Trophoblast cell (in vitro differentiated cells and primary cell): Measurements from ENCODE around the gene PTPRN2.

ENCODE experiments used
- DNase-seq, 2 donors: peaks; one replicate each; pipeline ENCODE4 v3.0.0-alpha.2; 2016
- H2AFZ ChIP-seq: 2 replicates; pipeline ENCODE4 v1.6.1; 2013; ENCODE audit warnings: low read length, moderate library complexity, mild to moderate bottlenecking; ENCODE audit not compliant: insufficient read depth, poor library complexity
- H2AK5ac ChIP-seq: 2 replicates; pipeline ENCODE4 v1.6.1; 2013; ENCODE audit warnings: mild to moderate bottlenecking, low read length
- H2BK120ac ChIP-seq: 2 replicates; pipeline ENCODE4 v1.6.1; 2013; ENCODE audit warnings: low read length, mild to moderate bottlenecking, moderate library complexity; ENCODE audit not compliant: insufficient read depth, poor library complexity
- H2BK12ac ChIP-seq: 2 replicates; pipeline ENCODE4 v1.6.1; 2013; ENCODE audit warnings: mild to moderate bottlenecking, low read length, moderate library complexity
- H2BK5ac ChIP-seq: 2 replicates; pipeline ENCODE4 v1.6.1; 2013; ENCODE audit warnings: low read length, low read depth, moderate library complexity, mild to moderate bottlenecking; ENCODE audit not compliant: poor library complexity
- H3K14ac ChIP-seq: 2 replicates; pipeline ENCODE4 v1.6.1; 2013; ENCODE audit warnings: mild to moderate bottlenecking, low read length
- H3K18ac ChIP-seq: 2 replicates; pipeline ENCODE4 v1.6.1; 2013; ENCODE audit warnings: mild to moderate bottlenecking, low read length
- H3K23ac ChIP-seq: 2 replicates; pipeline ENCODE4 v1.6.1; 2013; ENCODE audit warnings: low read length
- H3K27ac ChIP-seq: 2 replicates; pipeline ENCODE4 v1.5.1; 2013; ENCODE audit warnings: low read depth, mild to moderate bottlenecking, inconsistent platforms, low read length, moderate library complexity
- H3K27me3 ChIP-seq: 2 replicates; pipeline ENCODE4 v1.6.1; 2013; ENCODE audit warnings: inconsistent platforms, mild to moderate bottlenecking, low read length, moderate library complexity; ENCODE audit not compliant: insufficient read depth
- H3K36me3 ChIP-seq, 2 experiments: 1 replicate in 1 of 2; 2 replicates in 1 of 2; pipeline ENCODE4 v1.6.1; 2013; ENCODE audit warnings: low read length in 2 of 2, mild to moderate bottlenecking in 2 of 2, moderate library complexity in 1 of 2; ENCODE audit not compliant: insufficient read depth in 2 of 2, control insufficient read depth in 1 of 2
- H3K4ac ChIP-seq: 2 replicates; pipeline ENCODE4 v1.6.1; 2013; ENCODE audit warnings: low read depth, mild to moderate bottlenecking, low read length, moderate library complexity
- H3K4me1 ChIP-seq, 2 experiments: 1 replicate in 1 of 2; 2 replicates in 1 of 2; pipeline ENCODE4 v1.6.1; 2013; ENCODE audit warnings: low read length in 2 of 2, mild to moderate bottlenecking in 2 of 2, moderate library complexity in 1 of 2; ENCODE audit not compliant: insufficient read depth in 2 of 2, control insufficient read depth in 1 of 2
- H3K4me2 ChIP-seq: 2 replicates; pipeline ENCODE4 v1.6.1; 2013; ENCODE audit warnings: inconsistent platforms, mild to moderate bottlenecking, low read length, moderate library complexity
- H3K4me3 ChIP-seq: 2 replicates; pipeline ENCODE4 v1.5.1; 2013; ENCODE audit warnings: mild to moderate bottlenecking, low read depth, low read length, inconsistent platforms
- H3K79me1 ChIP-seq: one replicate; pipeline ENCODE4 v1.6.1; 2013; ENCODE audit warnings: low read length
- H3K79me2 ChIP-seq: 2 replicates; pipeline ENCODE4 v1.6.1; 2013; ENCODE audit warnings: low read length, mild to moderate bottlenecking; ENCODE audit not compliant: control insufficient read depth, insufficient read depth, poor library complexity
- H3K9ac ChIP-seq: 2 replicates; pipeline ENCODE4 v1.6.1; 2013; ENCODE audit warnings: mild to moderate bottlenecking, low read length
- H3K9me3 ChIP-seq: 2 replicates; pipeline ENCODE4 v1.6.1; 2013; ENCODE audit warnings: low read depth, mild to moderate bottlenecking, control low read depth, inconsistent platforms, low read length; ENCODE audit not compliant: insufficient read depth
- H4K12ac ChIP-seq: 2 replicates; pipeline ENCODE4 v1.6.1; 2013; ENCODE audit warnings: low read depth, mild to moderate bottlenecking, low read length, moderate library complexity
- H4K8ac ChIP-seq: 2 replicates; pipeline ENCODE4 v1.6.1; 2013; ENCODE audit warnings: low read depth, mild to moderate bottlenecking, low read length, moderate library complexity
- H4K91ac ChIP-seq: one replicate; pipeline ENCODE4 v1.6.1; 2013; ENCODE audit warnings: low read depth, mild to moderate bottlenecking, low read length, moderate library complexity
- WGBS: extraction: QIAGEN DNeasy Blood & Tissue Kit; methylation state at CpG from one replicate; pipeline ENCODE4 v1.1.7; 2013; ENCODE audit warnings: missing lambda C conversion rate; ENCODE audit not compliant: insufficient read length, insufficient coverage; ENCODE audit errors: extremely low coverage; 5-methylcytosine and 5-hydroxymethylcytosine counted together

The PTPRN2 gene

DNA sequence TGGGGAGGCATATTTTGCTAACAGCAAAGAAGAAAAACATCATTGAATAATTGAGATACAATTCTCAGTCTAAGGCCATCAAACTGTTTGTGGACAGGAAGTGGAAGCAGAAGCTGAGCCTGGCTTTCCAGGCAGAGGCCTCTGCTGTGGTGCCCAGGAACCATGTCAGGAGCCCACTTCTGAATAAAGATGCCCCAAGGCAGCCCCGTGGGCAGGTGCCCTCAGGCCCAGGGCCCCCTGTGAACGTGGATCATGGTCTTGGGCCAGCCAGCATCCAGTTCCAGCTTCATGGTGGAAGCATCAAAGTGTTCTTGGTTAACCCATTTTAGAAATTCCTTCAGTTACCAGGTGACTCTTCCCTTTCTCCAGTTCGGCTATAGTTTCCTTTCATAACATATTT is 346.8 kb downstream of the PTPRN2 start:
- H3K79me2 ChIP-seq = no peaks in the 10 kb centered on the region
- no peak overlapping the region for H2BK120ac ChIP-seq
- H2BK12ac ChIP-seq = no peak overlapping the region
- DNase-seq = no peak
- H3K27me3 ChIP-seq = no peaks in the 10 kb centered on the region
- no peak overlapping the region for H4K91ac ChIP-seq
- H3K79me1 ChIP-seq = no peaks in the 10 kb centered on the region
- no peak overlapping the region for H3K4me3 ChIP-seq
- H3K9me3 ChIP-seq = peaks cover 32% of the 10 kb centered on the region
- no peak overlapping the region for H2BK5ac ChIP-seq
- no peak overlapping the region for H3K18ac ChIP-seq
- WGBS = no CpG with 5 or more reads among the region's 3 CpGs
- no peaks in the 10 kb centered on the region for H3K36me3 ChIP-seq
- no peak overlapping the region for H3K27ac ChIP-seq
- no peak overlapping the region for H3K14ac ChIP-seq
- no peaks in the 10 kb centered on the region for H3K4me1 ChIP-seq
- no peak overlapping the region for H2AK5ac ChIP-seq
- H4K8ac ChIP-seq = no peak overlapping the region
- no peak overlapping the region for H2AFZ ChIP-seq
- no peak overlapping the region for H4K12ac ChIP-seq
- H3K4ac ChIP-seq = no peak overlapping the region
- no peak overlapping the region for H3K23ac ChIP-seq
- H3K9ac ChIP-seq = no peak overlapping the region
- H3K4me2 ChIP-seq = no peak overlapping the region

DNA sequence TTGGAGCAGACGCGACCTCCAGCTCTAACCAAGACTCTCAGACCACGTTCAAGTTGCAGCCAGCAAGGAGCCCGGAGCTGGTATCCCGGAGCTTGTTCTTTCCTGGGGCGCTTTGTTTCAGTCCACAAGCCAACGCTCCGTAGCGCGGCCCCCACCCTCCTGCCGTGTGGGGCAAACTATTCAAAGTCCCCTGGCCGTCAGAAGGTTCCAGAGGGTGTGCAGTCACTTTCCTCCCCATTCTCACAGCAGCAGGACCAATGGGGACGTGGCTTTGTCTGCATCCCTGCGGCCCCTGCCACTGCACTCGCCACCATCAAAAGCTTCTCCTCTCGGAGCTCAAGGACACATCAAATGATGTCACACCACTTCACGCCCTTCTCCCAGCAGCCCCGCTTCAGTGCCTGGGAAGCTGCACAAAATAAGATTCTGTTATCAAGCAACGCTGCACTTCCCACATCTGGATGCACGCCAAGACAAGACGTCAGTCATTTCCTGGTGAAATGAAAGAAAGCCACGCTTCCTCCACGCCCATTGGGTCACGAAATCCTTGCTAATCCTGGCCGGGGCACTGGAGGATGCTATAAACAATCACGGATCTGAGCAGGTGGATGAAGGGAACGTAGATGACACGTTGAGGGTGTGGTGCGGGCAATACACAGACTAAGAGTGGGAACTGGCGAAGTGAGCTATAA is 348.2 kb downstream of the PTPRN2 start:
- DNase-seq = no peak
- H4K91ac ChIP-seq = no peak overlapping the region
- no peak overlapping the region for H3K4me3 ChIP-seq
- no peak overlapping the region for H3K4ac ChIP-seq
- no peak overlapping the region for H4K12ac ChIP-seq
- H3K23ac ChIP-seq = no peak overlapping the region
- H3K79me2 ChIP-seq = no peaks in the 10 kb centered on the region
- no peak overlapping the region for H3K27ac ChIP-seq
- no peaks in the 10 kb centered on the region for H3K36me3 ChIP-seq
- no peak overlapping the region for H2BK12ac ChIP-seq
- H3K4me1 ChIP-seq = no peaks in the 10 kb centered on the region
- no peak overlapping the region for H3K4me2 ChIP-seq
- H3K27me3 ChIP-seq = no peaks in the 10 kb centered on the region
- H2BK120ac ChIP-seq = no peak overlapping the region
- H2AFZ ChIP-seq = no peak overlapping the region
- H3K9me3 ChIP-seq = peaks cover 21% of the 10 kb centered on the region
- no peaks in the 10 kb centered on the region for H3K79me1 ChIP-seq
- H4K8ac ChIP-seq = no peak overlapping the region
- H3K9ac ChIP-seq = no peak overlapping the region
- H2AK5ac ChIP-seq = no peak overlapping the region
- no peak overlapping the region for H3K18ac ChIP-seq
- no CpG with 5 or more reads among the region's 30 CpGs for WGBS
- H3K14ac ChIP-seq = no peak overlapping the region
- H2BK5ac ChIP-seq = no peak overlapping the region

DNA sequence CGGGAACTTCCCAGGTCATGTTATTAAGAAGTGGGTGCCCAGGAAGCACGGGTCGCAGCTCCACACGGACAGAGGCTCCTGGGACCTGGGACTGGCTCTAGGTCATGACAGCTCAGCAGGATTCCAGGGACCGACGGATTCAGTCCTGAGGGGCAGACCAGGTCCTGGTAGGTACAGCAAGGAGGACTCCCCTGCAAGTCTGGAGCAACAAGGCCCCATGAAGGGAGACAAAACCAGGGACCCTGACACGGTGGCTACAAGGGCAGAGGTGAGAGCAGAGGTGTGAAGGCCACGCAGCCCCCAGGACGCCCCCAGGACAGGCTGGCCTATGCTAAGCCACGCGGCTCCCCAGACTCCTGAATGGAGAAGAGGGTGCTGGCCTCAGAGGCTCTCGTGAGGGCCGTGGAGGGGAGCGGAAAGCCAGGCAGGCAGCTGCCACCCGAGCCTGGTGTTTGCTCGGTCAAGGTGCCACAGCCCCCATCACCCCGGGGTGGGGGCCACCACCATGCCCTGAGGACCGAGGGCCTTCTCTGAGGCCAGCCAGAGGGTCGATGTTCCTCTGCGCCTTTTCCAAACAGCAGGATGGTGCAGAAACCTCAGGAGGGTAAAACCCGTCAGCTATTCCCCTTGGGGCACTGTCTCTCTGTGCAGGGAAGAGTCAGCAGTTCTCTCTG is 348.9 kb downstream of the PTPRN2 start:
- Histone ChIP-seq H3K79me2 (no peaks in the 10 kb centered on the region), H4K91ac (no peak overlapping the region), H3K36me3 (no peaks in the 10 kb centered on the region), H4K8ac (no peak overlapping the region), H3K4me2 (no peak overlapping the region), H2BK5ac (no peak overlapping the region), H3K23ac (no peak overlapping the region), H3K4ac (no peak overlapping the region), H2BK12ac (no peak overlapping the region), H3K27ac (no peak overlapping the region), H3K9me3 (peaks cover 19% of the 10 kb centered on the region), H3K18ac (no peak overlapping the region), H3K27me3 (no peaks in the 10 kb centered on the region), H2AK5ac (no peak overlapping the region), H3K4me3 (no peak overlapping the region), H3K14ac (no peak overlapping the region), H3K4me1 (no peaks in the 10 kb centered on the region), H3K9ac (no peak overlapping the region), H2AFZ (no peak overlapping the region), H4K12ac (no peak overlapping the region), H2BK120ac (no peak overlapping the region), H3K79me1 (no peaks in the 10 kb centered on the region)
- no CpG with 5 or more reads among the region's 21 CpGs for WGBS
- no peak for DNase-seq

DNA sequence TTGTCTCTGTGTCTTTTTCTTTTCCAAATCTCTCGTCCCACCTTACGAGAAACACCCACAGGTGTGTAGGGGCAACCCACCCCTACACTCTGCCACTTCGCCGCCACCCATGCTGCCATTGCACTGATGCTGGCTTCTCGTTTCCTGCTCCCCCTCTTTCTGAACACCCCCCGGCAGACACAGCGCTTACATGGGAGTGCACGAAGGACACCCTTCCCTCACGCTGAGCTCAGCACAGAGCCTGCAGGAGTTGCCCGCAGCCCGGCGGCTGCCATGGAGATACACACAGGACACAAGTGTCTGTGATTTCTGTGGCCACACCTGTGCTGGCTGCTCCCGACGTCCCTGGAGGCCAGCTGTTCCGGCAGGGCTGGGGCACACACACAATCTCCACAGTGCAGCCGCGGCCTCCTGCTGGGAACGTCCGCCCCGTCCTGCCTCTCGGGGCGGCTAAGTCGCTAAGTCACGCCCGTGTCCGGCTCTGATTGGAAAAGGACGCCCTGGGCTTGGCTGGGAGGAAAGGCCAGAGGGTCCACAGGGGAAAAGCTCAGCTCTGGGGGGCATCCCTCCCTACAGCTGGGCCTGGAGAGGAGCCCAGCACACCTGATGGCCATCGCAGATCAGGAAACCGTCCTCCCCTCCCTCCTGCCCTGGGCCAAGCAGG is 349.8 kb downstream of the PTPRN2 start:
- Histone ChIP-seq H3K4me3 (no peak overlapping the region), H3K27me3 (no peaks in the 10 kb centered on the region), H3K23ac (no peak overlapping the region), H2AK5ac (no peak overlapping the region), H3K36me3 (no peaks in the 10 kb centered on the region), H2BK5ac (no peak overlapping the region), H2AFZ (no peak overlapping the region), H3K79me2 (no peaks in the 10 kb centered on the region), H2BK12ac (no peak overlapping the region), H3K79me1 (no peaks in the 10 kb centered on the region), H3K4me2 (no peak overlapping the region), H3K4ac (no peak overlapping the region), H4K12ac (no peak overlapping the region), H4K8ac (no peak overlapping the region), H3K9me3 (peaks cover 19% of the 10 kb centered on the region), H2BK120ac (no peak overlapping the region), H3K4me1 (no peaks in the 10 kb centered on the region), H3K27ac (no peak overlapping the region), H3K14ac (no peak overlapping the region), H3K9ac (no peak overlapping the region), H4K91ac (no peak overlapping the region), H3K18ac (no peak overlapping the region)
- no peak for DNase-seq
- WGBS = no CpG with 5 or more reads among the region's 29 CpGs
